ENCODE results near the gene USP7.
"Not testable (repeated sequence)": the region's sequence is repeated elsewhere in the genome, so short reads cannot be mapped to it uniquely, and the experiment has no call there.

Gene USP7

DNA sequence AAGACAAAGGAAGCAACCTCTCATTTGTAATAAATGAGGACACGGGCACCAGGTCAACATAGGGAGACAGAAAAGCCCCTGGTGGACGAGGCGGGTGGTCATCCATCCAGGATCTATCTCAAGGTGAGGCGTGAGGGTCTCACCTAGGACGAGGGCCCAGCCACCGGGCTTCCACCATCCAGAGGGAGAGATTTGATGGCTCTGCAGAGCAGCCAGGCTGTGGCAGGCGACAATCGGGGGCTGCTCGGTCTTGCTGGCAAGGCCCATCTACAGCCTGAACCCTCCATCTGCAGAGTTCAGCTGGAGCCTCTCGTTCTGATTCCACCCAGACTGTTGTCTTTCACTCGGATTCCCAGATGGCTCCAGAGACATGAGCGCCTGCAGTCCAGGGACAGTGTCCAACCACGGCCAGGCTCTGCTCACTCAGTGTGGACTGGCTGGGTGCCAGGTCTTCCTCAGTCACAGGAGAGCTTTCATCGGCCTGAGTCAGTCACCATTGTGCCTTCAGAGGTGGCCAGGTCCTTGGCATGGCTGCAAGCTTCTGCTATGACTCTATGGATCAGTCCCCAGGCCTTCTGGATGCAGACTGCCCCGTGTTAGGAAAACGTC lies 75.7 kb downstream of the USP7 start:
- Histone ChIP-seq H3K4me3 (no peak overlapping the region), H3K4me1 (no peaks in the 10 kb centered on the region), H3K36me3 (replicated peaks) (peaks cover 36% of the 10 kb centered on the region), H3K9me3 (no peaks in the 10 kb centered on the region), H3K27me3 (ENCODE audit: low read depth) (no peaks in the 10 kb centered on the region)
- no peak for DNase-seq (ENCODE audit: low spot score in 2 of 2)
- in situ Hi-C loops (cut with MboI; ENCODE audit: low sequenced_read_pairs), result no loop called here

DNA sequence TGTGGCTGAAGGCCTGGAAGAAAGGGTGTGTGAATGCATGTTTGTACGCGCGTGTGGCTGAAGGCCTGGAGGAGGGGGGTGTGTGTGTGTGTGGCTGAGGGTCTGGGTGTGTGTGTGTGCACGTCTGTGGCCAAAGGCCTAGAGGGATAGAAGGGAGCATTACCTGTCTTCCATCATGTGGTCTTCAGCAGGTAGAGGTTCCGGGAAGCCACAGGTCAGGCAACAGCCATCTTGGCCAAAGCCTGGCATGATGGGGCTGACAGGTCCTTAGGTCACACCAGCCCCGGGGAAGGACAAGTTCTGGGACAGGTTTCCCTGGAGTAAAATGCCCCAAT lies 76.3 kb downstream of the USP7 start:
- Histone ChIP-seq H3K4me1 (no peaks in the 10 kb centered on the region), H3K9me3 (no peaks in the 10 kb centered on the region), H3K27me3 (ENCODE audit: low read depth) (no peaks in the 10 kb centered on the region), H3K36me3 (replicated peaks) (peaks cover 30% of the 10 kb centered on the region), H3K4me3 (no peak overlapping the region)
- in situ Hi-C loops (cut with MboI; ENCODE audit: low sequenced_read_pairs), result no loop called here
- no peak for DNase-seq (ENCODE audit: low spot score in 2 of 2)

DNA sequence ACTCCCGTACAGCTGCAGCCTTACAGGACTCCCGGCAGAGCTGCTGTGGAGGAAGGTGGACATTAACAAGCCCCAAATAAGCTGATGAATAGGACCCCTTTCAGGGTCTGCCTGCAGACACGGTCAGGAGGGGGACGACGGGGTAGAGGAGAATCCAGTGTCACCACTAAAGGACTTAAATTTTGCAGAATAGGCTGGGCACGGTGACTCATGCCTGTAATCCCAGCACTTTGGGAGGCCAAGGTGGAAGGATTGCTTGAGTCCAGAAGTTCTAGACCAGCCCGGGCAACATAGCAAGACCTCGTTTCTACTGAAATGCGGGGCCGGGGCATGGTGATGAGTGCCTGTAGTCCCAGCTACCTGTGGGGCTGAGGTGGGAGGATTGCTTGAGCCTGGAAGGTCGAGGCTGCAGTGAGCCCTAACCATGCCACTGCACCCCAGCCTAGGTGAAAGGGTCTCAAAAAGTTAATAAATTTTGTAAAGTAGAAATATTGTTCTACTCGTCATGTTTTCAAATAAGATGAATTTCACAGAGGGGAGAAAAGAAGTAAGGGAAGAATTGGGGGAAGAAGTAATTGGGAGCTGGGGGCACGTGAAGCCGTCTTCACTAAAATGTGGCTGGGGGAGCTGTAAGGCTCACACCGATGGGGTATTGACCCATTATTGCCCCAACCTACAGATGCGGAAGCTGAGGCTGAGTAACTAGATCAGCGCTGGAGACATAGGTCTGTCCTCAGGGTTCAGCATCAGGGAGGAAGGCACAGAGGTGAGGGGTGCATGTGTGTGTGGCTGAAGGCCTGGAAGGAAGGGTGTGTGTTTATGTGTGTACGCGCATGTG lies 76.9 kb downstream of the USP7 start:
- Histone ChIP-seq H3K9me3 (no peaks in the 10 kb centered on the region), H3K36me3 (replicated peaks) (peaks cover 24% of the 10 kb centered on the region), H3K4me3 (no peak overlapping the region), H3K4me1 (no peaks in the 10 kb centered on the region), H3K27me3 (ENCODE audit: low read depth) (no peaks in the 10 kb centered on the region)
- no peak for DNase-seq (ENCODE audit: low spot score in 2 of 2)
- in situ Hi-C loops (cut with MboI; ENCODE audit: low sequenced_read_pairs), result no loop called here

DNA sequence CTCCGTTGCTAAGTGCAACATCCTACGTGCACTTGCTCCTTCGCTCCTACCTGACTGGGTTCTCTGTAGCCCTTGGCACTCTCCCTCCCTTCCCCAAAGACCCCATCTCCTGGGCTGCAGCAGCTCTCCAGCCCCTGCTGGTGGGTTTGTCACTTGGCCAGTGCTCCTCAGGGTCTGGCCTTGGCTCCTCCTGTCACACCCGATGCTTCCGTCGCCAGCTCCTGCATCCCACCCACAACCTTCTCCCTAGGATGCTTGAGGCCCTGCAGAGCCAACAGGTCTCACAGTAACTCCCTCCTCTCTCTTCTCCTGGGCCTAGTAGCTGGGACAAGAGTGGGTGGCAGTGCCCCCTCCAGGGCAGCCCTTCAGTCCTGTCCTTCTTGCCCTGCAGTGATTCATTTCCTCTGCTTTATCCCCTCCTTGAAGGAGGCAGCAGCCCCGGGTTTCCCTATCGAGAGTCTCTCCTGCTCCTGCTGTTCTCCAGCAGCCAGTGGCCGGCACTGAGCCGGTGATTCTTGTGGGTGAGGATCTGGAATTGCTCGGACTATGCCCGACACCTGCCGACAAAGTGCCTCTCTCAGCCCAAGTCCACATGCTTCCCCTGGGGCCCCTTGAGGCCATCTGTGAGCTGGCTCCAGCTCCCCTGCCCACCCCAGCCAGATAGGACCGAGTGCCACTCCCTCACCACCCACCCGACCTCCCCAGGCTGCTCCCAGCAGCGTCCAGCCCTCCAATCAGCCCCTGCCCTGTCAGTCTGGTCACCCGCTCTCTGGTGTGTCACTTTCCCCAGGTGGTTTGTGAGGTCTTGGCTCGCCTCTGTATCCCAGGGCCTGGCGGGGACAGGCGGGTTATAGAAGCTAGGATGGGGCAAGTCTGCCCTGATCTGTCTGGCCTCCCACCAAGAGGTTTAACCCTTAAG lies 77.8 kb downstream of the USP7 start:
- no peak overlapping the region for H3K4me3 ChIP-seq
- H3K27me3 ChIP-seq (ENCODE audit: low read depth), result no peaks in the 10 kb centered on the region
- no peaks in the 10 kb centered on the region for H3K9me3 ChIP-seq
- H3K4me1 ChIP-seq, result no peaks in the 10 kb centered on the region
- no peak for DNase-seq (ENCODE audit: low spot score in 2 of 2)
- in situ Hi-C loops (cut with MboI; ENCODE audit: low sequenced_read_pairs), result no loop called here
- peaks cover 15% of the 10 kb centered on the region for H3K36me3 ChIP-seq (replicated peaks)

DNA sequence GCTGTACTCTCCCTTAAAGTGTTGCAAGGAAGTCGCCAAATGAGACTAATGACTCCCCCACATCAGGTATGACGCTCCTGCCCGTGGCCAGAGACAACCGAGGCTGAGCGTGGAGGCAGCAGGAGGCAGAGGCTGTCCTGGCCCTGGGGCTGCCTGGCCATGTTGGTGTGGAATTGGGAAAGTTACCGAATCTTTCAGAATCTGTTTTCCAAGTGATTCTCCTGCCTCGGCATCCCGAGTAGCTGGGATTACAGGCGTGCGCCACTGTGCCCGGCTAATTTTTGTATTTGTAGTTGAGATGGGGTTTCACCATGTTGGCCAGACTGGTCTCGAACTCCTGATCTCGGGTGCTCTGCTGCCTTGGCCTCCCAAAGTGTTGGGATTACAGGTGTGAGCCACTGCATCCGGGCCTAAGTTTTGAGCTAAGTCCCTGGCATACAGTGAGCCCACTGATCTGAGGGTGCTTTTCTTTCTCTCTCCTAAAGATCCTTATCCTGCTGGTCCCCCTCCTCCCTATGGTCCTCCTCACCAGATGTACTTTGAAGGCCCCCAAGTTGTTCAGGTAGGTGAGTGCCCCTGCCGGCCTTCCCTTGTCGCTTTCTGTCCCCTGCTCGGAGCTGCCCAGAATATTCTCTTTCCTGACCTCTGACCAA lies 80.9 kb downstream of the USP7 start:
- no peak for DNase-seq (ENCODE audit: low spot score in 2 of 2)
- H3K4me3 ChIP-seq, result no peak overlapping the region
- H3K36me3 ChIP-seq (replicated peaks), result no peaks in the 10 kb centered on the region; the same call in 1 of the 2 replicates
- in situ Hi-C loops (cut with MboI; ENCODE audit: low sequenced_read_pairs), result loop anchor here (5.0 kb wide), 1 partner anchor 316 kb away; no protein-coding TSS in a partner anchor
- no peaks in the 10 kb centered on the region for H3K27me3 ChIP-seq (ENCODE audit: low read depth)
- no peaks in the 10 kb centered on the region for H3K4me1 ChIP-seq
- H3K9me3 ChIP-seq, result no peaks in the 10 kb centered on the region

GRCh38 chr16:8882041-8882617 lies 81.6 kb downstream of the USP7 start, which contains the start of gene LITAFD:
LITAFD (plus strand) TSS chr16:8882351; CDS start chr16:8884356, 2,005 bp downstream.
- Histone ChIP-seq H3K4me3 (no peak within 1 kb of the TSS), H3K4me1 (no peaks in the 10 kb centered on the region), H3K9me3 (no peaks in the 10 kb centered on the region), H3K27me3 (ENCODE audit: low read depth) (no peaks in the 10 kb centered on the region), H3K36me3 (replicated peaks) (no peaks in the 10 kb centered on the region; the same call in 1 of the 2 replicates)
- DNase-seq (ENCODE audit: low spot score in 2 of 2), result no peak
- in situ Hi-C loops (cut with MboI; ENCODE audit: low sequenced_read_pairs), result loop anchor here (5.0 kb wide), 1 partner anchor 315 kb away; no protein-coding TSS in a partner anchor

GRCh38 chr16:8880839-8881510 lies 82.7 kb downstream of the USP7 start:
- Histone ChIP-seq H3K4me1 (no peaks in the 10 kb centered on the region), H3K27me3 (ENCODE audit: low read depth) (no peaks in the 10 kb centered on the region), H3K9me3 (no peaks in the 10 kb centered on the region), H3K36me3 (replicated peaks) (no peaks in the 10 kb centered on the region), H3K4me3 (no peak overlapping the region)
- DNase-seq (ENCODE audit: low spot score in 2 of 2), result no peak
- in situ Hi-C loops (cut with MboI; ENCODE audit: low sequenced_read_pairs), result loop anchor here (5.0 kb wide), 1 partner anchor 314 kb away; no protein-coding TSS in a partner anchor

- in situ Hi-C loops (cut with MboI; ENCODE audit: low sequenced_read_pairs), result loop anchor here (5.0 kb wide), 1 partner anchor 221 kb away; no protein-coding TSS in a partner anchor
- Histone ChIP-seq H3K9me3 (no peaks in the 10 kb centered on the region), H3K27me3 (ENCODE audit: low read depth) (no peaks in the 10 kb centered on the region), H3K36me3 (replicated peaks) (no peaks in the 10 kb centered on the region), H3K4me1 (no peaks in the 10 kb centered on the region), H3K4me3 (no peak overlapping the region)
- DNase-seq (ENCODE audit: low spot score in 2 of 2), result no peak
Observed at GRCh38 chr16:8878523-8878911, 85.2 kb downstream of the USP7 start.

- in situ Hi-C loops (cut with MboI; ENCODE audit: low sequenced_read_pairs), result loop anchor here (5.0 kb wide), 1 partner anchor 221 kb away; no protein-coding TSS in a partner anchor
- H3K4me1 ChIP-seq, result no peaks in the 10 kb centered on the region
Observed at GRCh38 chr16:8877894-8878522, 85.7 kb downstream of the USP7 start.

GRCh38 chr16:8875317-8875716 lies 88.4 kb downstream of the USP7 start:
- in situ Hi-C loops (cut with MboI; ENCODE audit: low sequenced_read_pairs), result loop anchor here (5.0 kb wide), 1 partner anchor 218 kb away; no protein-coding TSS in a partner anchor
- H3K9me3 ChIP-seq; H3K27me3 ChIP-seq (ENCODE audit: low read depth); H3K4me3 ChIP-seq; DNase-seq (ENCODE audit: low spot score in 2 of 2); H3K36me3 ChIP-seq (replicated peaks); H3K4me1 ChIP-seq: not testable (repeated sequence)

More at GRCh38 chr16:8877894-8878522, 85.7 kb downstream of the USP7 start:
- Histone ChIP-seq H3K9me3 (no peaks in the 10 kb centered on the region), H3K36me3 (replicated peaks) (no peaks in the 10 kb centered on the region), H3K27me3 (ENCODE audit: low read depth) (no peaks in the 10 kb centered on the region), H3K4me3 (no peak overlapping the region)
- no peak for DNase-seq (ENCODE audit: low spot score in 2 of 2)

DNA sequence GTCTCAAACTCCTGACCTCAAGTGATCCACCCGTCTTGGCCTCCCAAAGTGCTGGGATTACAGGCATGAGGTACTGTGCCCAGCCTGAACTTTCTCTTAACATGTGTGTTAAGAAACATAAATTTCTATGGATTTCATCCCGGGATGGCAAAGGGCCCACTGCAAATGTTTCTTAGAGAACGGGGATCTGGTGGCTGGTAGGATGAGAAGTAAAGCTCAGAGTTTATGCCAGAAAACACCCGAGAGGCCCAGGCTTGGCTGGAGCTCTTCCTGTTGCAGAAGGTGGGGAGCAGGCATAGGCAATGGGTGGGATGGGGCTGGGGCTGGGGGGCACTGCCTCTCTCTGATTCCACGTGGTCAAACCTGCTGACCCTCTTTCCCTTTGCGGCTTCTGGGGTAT lies 89.3 kb downstream of the USP7 start:
- Histone ChIP-seq H3K9me3 (no peaks in the 10 kb centered on the region), H3K36me3 (replicated peaks) (no peaks in the 10 kb centered on the region), H3K27me3 (ENCODE audit: low read depth) (no peaks in the 10 kb centered on the region), H3K4me1 (peaks cover 5% of the 10 kb centered on the region), H3K4me3 (no peak overlapping the region)
- in situ Hi-C loops (cut with MboI; ENCODE audit: low sequenced_read_pairs), result no loop called here
- DNase-seq (ENCODE audit: low spot score in 2 of 2), result no peak

- H3K4me3 ChIP-seq; H3K36me3 ChIP-seq (replicated peaks); H3K27me3 ChIP-seq (ENCODE audit: low read depth); in situ Hi-C loops (cut with MboI; ENCODE audit: low sequenced_read_pairs); H3K9me3 ChIP-seq; DNase-seq (ENCODE audit: low spot score in 2 of 2); H3K4me1 ChIP-seq: not testable (repeated sequence)
Observed at GRCh38 chr16:8873866-8874195, 89.9 kb downstream of the USP7 start.
